ENCODE measurements around the gene GBGT1.

GRCh38 chr9:133132174-133132573 is 31.5 kb downstream of the GBGT1 start:
- TF ChIP-seq FOXP2 (optimal IDR thresholded peaks at IDR 0.05; ENCODE audit: control extremely low read depth, extremely low read length, insufficient read depth), result no peak
- TF ChIP-seq EZH2 (IDR thresholded peaks at IDR 0.05), result no peak
